ENCODE measurements around the gene TMEM168.

TMEM168 gene

GRCh38 chr7:112821345-112821744 is 31.2 kb upstream of the TMEM168 start:
- no peaks in the 10 kb centered on the region for H3K4me1 ChIP-seq (ENCODE audit: insufficient read depth, poor library complexity, severe bottlenecking)
- no peaks in the 10 kb centered on the region for H3K27me3 ChIP-seq (ENCODE audit: insufficient read depth, poor library complexity, severe bottlenecking)
- no peak overlapping the region for H3K27ac ChIP-seq (ENCODE audit: poor library complexity, severe bottlenecking)
- no peaks in the 10 kb centered on the region for H3K9me3 ChIP-seq (ENCODE audit: severe bottlenecking)
- no peak for TF ChIP-seq CTCF (IDR thresholded peaks at IDR 0.05; ENCODE audit: poor library complexity, severe bottlenecking)
- H3K4me3 ChIP-seq (ENCODE audit: severe bottlenecking) = no peak overlapping the region
- ATAC-seq (ENCODE audit: low read depth) (no peak), DNase-seq (ENCODE audit: low spot score) (no peak)
- no peaks in the 10 kb centered on the region for H3K36me3 ChIP-seq (ENCODE audit: low read depth)

- H3K4me3 ChIP-seq (ENCODE audit: severe bottlenecking) = no peak overlapping the region
- no peaks in the 10 kb centered on the region for H3K36me3 ChIP-seq (ENCODE audit: low read depth)
- no peaks in the 10 kb centered on the region for H3K27me3 ChIP-seq (ENCODE audit: insufficient read depth, poor library complexity, severe bottlenecking)
- no peaks in the 10 kb centered on the region for H3K9me3 ChIP-seq (ENCODE audit: severe bottlenecking)
- no peak for TF ChIP-seq CTCF (IDR thresholded peaks at IDR 0.05; ENCODE audit: poor library complexity, severe bottlenecking)
- ATAC-seq (ENCODE audit: low read depth) = no peak
- DNase-seq (ENCODE audit: low spot score) = no peak
- no peaks in the 10 kb centered on the region for H3K4me1 ChIP-seq (ENCODE audit: insufficient read depth, poor library complexity, severe bottlenecking)
- no peak overlapping the region for H3K27ac ChIP-seq (ENCODE audit: poor library complexity, severe bottlenecking)
Measured at GRCh38 chr7:112819536-112819935, 29.3 kb upstream of the TMEM168 start.

- Histone ChIP-seq H3K36me3 (ENCODE audit: low read depth) (no peaks in the 10 kb centered on the region), H3K9me3 (ENCODE audit: severe bottlenecking) (no peaks in the 10 kb centered on the region), H3K27ac (ENCODE audit: poor library complexity, severe bottlenecking) (no peak overlapping the region), H3K27me3 (ENCODE audit: insufficient read depth, poor library complexity, severe bottlenecking) (no peaks in the 10 kb centered on the region), H3K4me1 (ENCODE audit: insufficient read depth, poor library complexity, severe bottlenecking) (no peaks in the 10 kb centered on the region), H3K4me3 (ENCODE audit: severe bottlenecking) (no peak overlapping the region)
- no peak for DNase-seq (ENCODE audit: low spot score)
- no peak for ATAC-seq (ENCODE audit: low read depth)
- no peak for TF ChIP-seq CTCF (IDR thresholded peaks at IDR 0.05; ENCODE audit: poor library complexity, severe bottlenecking)
Measured at GRCh38 chr7:112806156-112806555, 16.0 kb upstream of the TMEM168 start.

GRCh38 chr7:112802406-112802805 is 12.2 kb upstream of the TMEM168 start:
- Histone ChIP-seq H3K9me3 (ENCODE audit: severe bottlenecking) (no peaks in the 10 kb centered on the region), H3K27me3 (ENCODE audit: insufficient read depth, poor library complexity, severe bottlenecking) (no peaks in the 10 kb centered on the region), H3K27ac (ENCODE audit: poor library complexity, severe bottlenecking) (no peak overlapping the region), H3K4me3 (ENCODE audit: severe bottlenecking) (no peak overlapping the region), H3K36me3 (ENCODE audit: low read depth) (no peaks in the 10 kb centered on the region), H3K4me1 (ENCODE audit: insufficient read depth, poor library complexity, severe bottlenecking) (no peaks in the 10 kb centered on the region)
- TF ChIP-seq CTCF (IDR thresholded peaks at IDR 0.05; ENCODE audit: poor library complexity, severe bottlenecking) = no peak
- no peak for ATAC-seq (ENCODE audit: low read depth)
- no peak for DNase-seq (ENCODE audit: low spot score)

- ATAC-seq (ENCODE audit: low read depth) (no peak), DNase-seq (ENCODE audit: low spot score) (no peak)
- no peaks in the 10 kb centered on the region for H3K9me3 ChIP-seq (ENCODE audit: severe bottlenecking)
- H3K4me3 ChIP-seq (ENCODE audit: severe bottlenecking) = no peak overlapping the region
- no peaks in the 10 kb centered on the region for H3K4me1 ChIP-seq (ENCODE audit: insufficient read depth, poor library complexity, severe bottlenecking)
- no peak for TF ChIP-seq CTCF (IDR thresholded peaks at IDR 0.05; ENCODE audit: poor library complexity, severe bottlenecking)
- no peaks in the 10 kb centered on the region for H3K36me3 ChIP-seq (ENCODE audit: low read depth)
- H3K27me3 ChIP-seq (ENCODE audit: insufficient read depth, poor library complexity, severe bottlenecking) = no peaks in the 10 kb centered on the region
- H3K27ac ChIP-seq (ENCODE audit: poor library complexity, severe bottlenecking) = no peak overlapping the region
Measured at GRCh38 chr7:112800486-112800885, 10.3 kb upstream of the TMEM168 start.

Measured in RWPE2 (cell line).